Activated CD8-positive, alpha-beta T cell treated with anti-CD3 and anti-CD28 coated beads for 36 hours (primary cell): ENCODE data around the gene PROKR1. TPM values are rescaled to one million over a fixed set of nuclear protein-coding genes. Genes with fewer than 3 reads are reported as not detected.
A peak's percentile ranks its signal among the peaks of the same experiment; 100 is the strongest.

ENCODE experiments used
- ATAC-seq: fragments of 200-7000 bp; cut with Tn5 transposase; one replicate; pipeline ENCODE4 v1.10.0; 2021; ENCODE audit warnings: mild to moderate bottlenecking, moderate library complexity
- CTCF ChIA-PET: fragments of 350-600 bp; sonication (Branson Sonifier 250); formaldehyde crosslinking; loops from one replicate; lab custom pipeline; 2021; ENCODE audit warnings: antibody characterized with exemption; lab: Charles Lee
- POLR2A ChIA-PET: fragments of 350-600 bp; sonication (Branson Sonifier 250); formaldehyde crosslinking; loops from one replicate; lab custom pipeline; 2021; ENCODE audit warnings: antibody characterized with exemption; lab: Charles Lee
- DNase-seq: peaks from one replicate; pipeline ENCODE4 v3.0.0-alpha.2; 2020
- H3K27ac Mint-ChIP-seq: one replicate; pipeline ENCODE4 v1.8.0; 2021; ENCODE audit warnings: mild to moderate bottlenecking, mixed read lengths
- H3K27me3 Mint-ChIP-seq: one replicate; pipeline ENCODE4 v1.8.0; 2021; ENCODE audit warnings: mixed read lengths
- H3K36me3 Mint-ChIP-seq: one replicate; pipeline ENCODE4 v1.8.0; 2021; ENCODE audit warnings: low read depth, mixed read lengths
- H3K4me1 Mint-ChIP-seq: one replicate; pipeline ENCODE4 v1.8.0; 2021; ENCODE audit warnings: low read depth, mixed read lengths
- H3K4me3 Mint-ChIP-seq: one replicate; pipeline ENCODE4 v1.8.0; 2021; ENCODE audit warnings: mild to moderate bottlenecking, moderate library complexity, mixed read lengths
- H3K9me3 Mint-ChIP-seq: one replicate; pipeline ENCODE4 v1.8.0; 2021; ENCODE audit warnings: mixed read lengths
- CTCF ChIP-seq: fragments of 200-600 bp; IDR thresholded peaks from one replicate; pipeline ENCODE4 v1.8.0; 2022; ENCODE audit warnings: antibody characterized with exemption, mild to moderate bottlenecking
- intact Hi-C: fragments of 100-400 bp; cut with micrococcal nuclease; formaldehyde crosslinking; loops from one replicate; pipeline ENCODE4 v1.10.0; 2022
- total RNA-seq, 2 experiments: library from RNA; stranded (reverse); gene quantifications; one replicate each; pipeline ENCODE4 v1.2.3, GENCODE V29; 2021

Gene PROKR1
- total RNA-seq, 2 experiments from 2014 or later: not detected

- ChIA-PET POLR2A (no interaction called here), CTCF (no interaction called here)
- H3K4me1 Mint-ChIP-seq: peaks cover 21% of the 10 kb centered on the region
- H3K4me3 Mint-ChIP-seq: no peak overlapping the region
- H3K36me3 Mint-ChIP-seq: no peaks in the 10 kb centered on the region
- DNase-seq (no peak), ATAC-seq (no peak)
- no peak for TF ChIP-seq CTCF
- H3K27ac Mint-ChIP-seq: no peak overlapping the region
- no peaks in the 10 kb centered on the region for H3K9me3 Mint-ChIP-seq
- intact Hi-C loops: no loop called here
- H3K27me3 Mint-ChIP-seq: peaks cover 6% of the 10 kb centered on the region
These were observed 42.8 kb downstream of the PROKR1 start for GRCh38 chr2:68686178-68686577.

- no peaks in the 10 kb centered on the region for H3K36me3 Mint-ChIP-seq
- intact Hi-C loops: no loop called here
- H3K4me1 Mint-ChIP-seq: peaks cover 21% of the 10 kb centered on the region
- DNase-seq (no peak), ATAC-seq (no peak)
- H3K27ac Mint-ChIP-seq: no peak overlapping the region
- TF ChIP-seq CTCF: no peak
- ChIA-PET POLR2A (no interaction called here), CTCF (interaction anchor here (2.4 kb wide), 1 partner anchor 223 kb away, joined by 6 read pairs; no protein-coding TSS in a partner anchor)
- peaks cover 8% of the 10 kb centered on the region for H3K27me3 Mint-ChIP-seq
- no peak overlapping the region for H3K4me3 Mint-ChIP-seq
- no peaks in the 10 kb centered on the region for H3K9me3 Mint-ChIP-seq
These were observed 43.6 kb downstream of the PROKR1 start for GRCh38 chr2:68687018-68687417.

- H3K27ac Mint-ChIP-seq: peak overlapping the region; percentile 80
- H3K4me3 Mint-ChIP-seq: peak overlapping the region; percentile 11
- TF ChIP-seq CTCF: no peak
- intact Hi-C loops: no loop called here
- CTCF ChIA-PET: interaction anchor here (0.7 to 2.3 kb wide), 7 partner anchors 20 to 228 kb away, joined by 3 to 22 read pairs (median 3); no protein-coding TSS in a partner anchor
- ATAC-seq: peak; percentile 84
- POLR2A ChIA-PET: interaction anchor here (0.7 to 1.6 kb wide), 5 partner anchors 10 to 226 kb away, joined by 3 to 4 read pairs (median 3); no protein-coding TSS in a partner anchor
- no peaks in the 10 kb centered on the region for H3K36me3 Mint-ChIP-seq
- DNase-seq: peak; percentile 37
- peaks cover 6% of the 10 kb centered on the region for H3K27me3 Mint-ChIP-seq
- no peaks in the 10 kb centered on the region for H3K9me3 Mint-ChIP-seq
- peaks cover 21% of the 10 kb centered on the region for H3K4me1 Mint-ChIP-seq
These were observed 46.5 kb downstream of the PROKR1 start for GRCh38 chr2:68689553-68690537.

GRCh38 chr2:68690851-68691250, 47.5 kb downstream of the PROKR1 start:
- TF ChIP-seq CTCF: no peak
- intact Hi-C loops: no loop called here
- ChIA-PET POLR2A (interaction anchor here (1.2 to 1.6 kb wide), 2 partner anchors 9 to 18 kb away, joined by 3 to 4 read pairs; no protein-coding TSS in a partner anchor), CTCF (interaction anchor here (0.7 to 2.8 kb wide), 7 partner anchors 12 to 227 kb away, joined by 3 to 22 read pairs (median 3); no protein-coding TSS in a partner anchor)
- no peak for ATAC-seq
- peaks cover 21% of the 10 kb centered on the region for H3K4me1 Mint-ChIP-seq
- H3K9me3 Mint-ChIP-seq: no peaks in the 10 kb centered on the region
- no peak for DNase-seq
- peaks cover 7% of the 10 kb centered on the region for H3K27me3 Mint-ChIP-seq
- H3K4me3 Mint-ChIP-seq: no peak overlapping the region
- H3K27ac Mint-ChIP-seq: no peak overlapping the region
- no peaks in the 10 kb centered on the region for H3K36me3 Mint-ChIP-seq
